Astrocyte (in vitro differentiated cells and primary cell): ENCODE measurements around the gene MS4A6E. TPM values are rescaled to one million over a fixed set of nuclear protein-coding genes. Genes with fewer than 3 reads are reported as not detected.

Source experiments
- DNase-seq: peaks from one replicate; pipeline ENCODE4 v3.0.0-alpha.2; 2010; ENCODE audit warnings: low read depth
- FAIRE-seq: peaks from 2 replicates; lab custom pipeline; 2011; peaks lifted over from hg19 to GRCh38; lab: Jason Lieb, UNC
- H2AFZ ChIP-seq: 2 replicates; pipeline ENCODE4 v1.6.0; 2012; ENCODE audit warnings: low read depth, low read length, inconsistent platforms
- H3K27ac ChIP-seq: 2 replicates; pipeline ENCODE4 v1.5.1; 2011; ENCODE audit warnings: low read depth, low read length, inconsistent platforms
- H3K27me3 ChIP-seq: 2 replicates; pipeline ENCODE4 v1.6.0; 2011; ENCODE audit warnings: low read length, inconsistent platforms; ENCODE audit not compliant: insufficient read depth
- H3K36me3 ChIP-seq: 2 replicates; pipeline ENCODE4 v1.5.1; 2011; ENCODE audit warnings: low read length, inconsistent platforms; ENCODE audit not compliant: insufficient read depth
- H3K4me1 ChIP-seq: 2 replicates; pipeline ENCODE4 v1.5.1; 2011; ENCODE audit warnings: low read length, inconsistent platforms; ENCODE audit not compliant: insufficient read depth
- H3K4me2 ChIP-seq: 2 replicates; pipeline ENCODE4 v1.6.0; 2012; ENCODE audit warnings: low read length, inconsistent platforms
- H3K4me3 ChIP-seq: 2 replicates; pipeline ENCODE4 v1.5.1; 2011; ENCODE audit warnings: low read depth, mild to moderate bottlenecking, low read length, inconsistent platforms; ENCODE audit not compliant: insufficient read depth
- H3K79me2 ChIP-seq: 2 replicates; pipeline ENCODE4 v1.6.0; 2012; ENCODE audit warnings: mild to moderate bottlenecking, low read length, inconsistent platforms; ENCODE audit not compliant: insufficient read depth
- H3K9ac ChIP-seq: 2 replicates; pipeline ENCODE4 v1.6.0; 2012; ENCODE audit warnings: mild to moderate bottlenecking, low read length, inconsistent platforms
- H3K9me3 ChIP-seq: 2 replicates; pipeline ENCODE4 v1.5.1; 2012; ENCODE audit warnings: low read depth, mild to moderate bottlenecking, low read length, inconsistent platforms; ENCODE audit not compliant: insufficient read depth
- H4K20me1 ChIP-seq: 2 replicates; pipeline ENCODE4 v1.6.0; 2012; ENCODE audit warnings: low read length, inconsistent platforms; ENCODE audit not compliant: insufficient read depth
- H3K27ac Mint-ChIP-seq: one replicate; pipeline ENCODE4 v1.8.0; 2021; ENCODE audit warnings: mild to moderate bottlenecking, mixed read lengths; ENCODE audit not compliant: unreplicated experiment
- H3K27me3 Mint-ChIP-seq: one replicate; pipeline ENCODE4 v1.8.0; 2021; ENCODE audit warnings: low read depth, mixed read lengths; ENCODE audit not compliant: unreplicated experiment
- H3K36me3 Mint-ChIP-seq: one replicate; pipeline ENCODE4 v1.8.0; 2021; ENCODE audit warnings: low read depth, mixed read lengths; ENCODE audit not compliant: unreplicated experiment
- H3K4me1 Mint-ChIP-seq: one replicate; pipeline ENCODE4 v1.8.0; 2021; ENCODE audit warnings: low read depth, mixed read lengths; ENCODE audit not compliant: unreplicated experiment
- H3K4me3 Mint-ChIP-seq: one replicate; pipeline ENCODE4 v1.8.0; 2021; ENCODE audit warnings: mild to moderate bottlenecking, moderate library complexity, mixed read lengths; ENCODE audit not compliant: unreplicated experiment
- H3K9me3 Mint-ChIP-seq: one replicate; pipeline ENCODE4 v1.8.0; 2021; ENCODE audit warnings: mild to moderate bottlenecking, mixed read lengths; ENCODE audit not compliant: unreplicated experiment
- EZH2 ChIP-seq: IDR thresholded peaks from 2 replicates; pipeline ENCODE4 v1.6.1; 2012; ENCODE audit warnings: mild to moderate bottlenecking, low read length, inconsistent platforms; ENCODE audit not compliant: insufficient read depth
- total RNA-seq: library from RNA; stranded (reverse); gene quantifications from 2 replicates; pipeline ENCODE4 v1.2.1, GENCODE V29; 2021
- TF ChIP-seq, protein P1 (sequence below): IDR thresholded peaks from 2 replicates; pipeline ENCODE4 v1.5.1; 2011; ENCODE audit warnings: low read depth, mild to moderate bottlenecking, inconsistent platforms, low read length, moderate library complexity; ENCODE audit not compliant: insufficient read depth

Gene MS4A6E
- total RNA-seq, 1 donor from 2014 or later = not detected

DNA sequence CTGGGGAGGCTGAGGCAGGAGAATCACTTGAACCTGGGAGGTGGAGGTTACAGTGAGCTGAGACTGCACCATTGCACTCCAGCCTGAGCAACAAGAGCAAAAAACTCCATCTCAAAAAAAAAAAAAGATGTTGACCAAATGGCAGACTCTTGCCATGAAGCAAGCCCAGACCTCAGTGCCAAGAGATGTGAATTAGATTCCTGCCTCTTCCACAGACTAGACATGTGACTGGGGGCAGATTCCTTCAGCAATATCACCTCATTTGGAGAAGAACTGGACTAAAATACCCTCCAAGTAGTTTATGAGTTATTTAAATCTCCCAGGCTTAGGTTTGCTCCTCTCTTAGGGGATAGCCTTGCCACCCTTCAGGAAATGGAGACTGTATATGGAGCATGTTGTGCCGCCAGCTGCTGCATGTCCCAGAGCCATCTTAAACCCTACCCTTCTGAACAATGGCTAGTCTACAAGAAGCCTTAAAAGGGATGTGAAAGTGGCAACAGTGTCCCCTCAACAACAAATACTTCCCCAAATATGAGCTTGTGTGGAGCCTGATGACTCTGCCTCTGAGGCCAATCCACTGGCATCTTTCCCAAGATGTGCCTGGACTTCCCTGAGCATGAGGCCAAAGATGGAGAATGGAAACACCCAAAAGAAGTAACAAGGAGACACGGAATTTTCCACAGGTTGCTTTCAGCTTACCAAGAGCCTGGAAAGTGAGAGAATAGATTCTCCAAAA is 50.5 kb downstream of the MS4A6E start:
- H3K36me3 ChIP-seq = no peaks in the 10 kb centered on the region

DNA sequence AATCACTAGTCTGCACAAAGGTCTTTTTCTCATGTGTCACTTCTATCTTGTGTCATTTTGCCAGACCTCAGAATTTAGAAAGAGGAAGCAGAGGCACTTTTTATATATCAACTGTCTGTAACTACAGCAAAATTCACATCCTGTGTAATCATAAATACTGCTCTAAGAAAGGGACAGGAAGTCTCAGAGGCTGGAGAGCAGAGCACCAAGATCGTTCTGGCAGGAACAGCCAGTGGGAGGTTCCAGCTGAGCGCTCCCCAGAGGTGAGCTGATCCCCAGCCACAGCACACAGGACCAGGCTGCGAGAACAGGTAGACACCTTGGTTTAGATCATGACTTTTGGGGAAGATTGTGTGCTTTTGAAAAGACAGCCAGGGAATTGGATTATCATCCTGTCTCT is 51.3 kb downstream of the MS4A6E start, which contains the start of gene MS4A7:
Gene MS4A7 (plus strand): TSS at position 179 of the 400 bp plus-strand sequence. CDS start 4,610 bp downstream, outside the sequence.
- Histone ChIP-seq H3K79me2 (no peaks in the 10 kb centered on the region), H3K4me3 (no peak within 1 kb of the TSS), H3K4me2 (no peak within 1 kb of the TSS), H3K4me1 (no peaks in the 10 kb centered on the region), H3K27ac (no peak within 1 kb of the TSS), H3K9me3 (no peaks in the 10 kb centered on the region), H4K20me1 (no peaks in the 10 kb centered on the region), H3K9ac (no peak within 1 kb of the TSS), H3K36me3 (no peaks in the 10 kb centered on the region), H2AFZ (no peak within 1 kb of the TSS), H3K27me3 (no peaks in the 10 kb centered on the region)
- Mint-ChIP-seq H3K36me3 (no peaks in the 10 kb centered on the region), H3K4me1 (peaks cover 2% of the 10 kb centered on the region), H3K27me3 (peaks cover 5% of the 10 kb centered on the region), H3K27ac (no peak within 1 kb of the TSS), H3K9me3 (no peaks in the 10 kb centered on the region), H3K4me3 (no peak within 1 kb of the TSS)
- no peak for TF ChIP-seq EZH2
- TF ChIP-seq, protein P1, sequence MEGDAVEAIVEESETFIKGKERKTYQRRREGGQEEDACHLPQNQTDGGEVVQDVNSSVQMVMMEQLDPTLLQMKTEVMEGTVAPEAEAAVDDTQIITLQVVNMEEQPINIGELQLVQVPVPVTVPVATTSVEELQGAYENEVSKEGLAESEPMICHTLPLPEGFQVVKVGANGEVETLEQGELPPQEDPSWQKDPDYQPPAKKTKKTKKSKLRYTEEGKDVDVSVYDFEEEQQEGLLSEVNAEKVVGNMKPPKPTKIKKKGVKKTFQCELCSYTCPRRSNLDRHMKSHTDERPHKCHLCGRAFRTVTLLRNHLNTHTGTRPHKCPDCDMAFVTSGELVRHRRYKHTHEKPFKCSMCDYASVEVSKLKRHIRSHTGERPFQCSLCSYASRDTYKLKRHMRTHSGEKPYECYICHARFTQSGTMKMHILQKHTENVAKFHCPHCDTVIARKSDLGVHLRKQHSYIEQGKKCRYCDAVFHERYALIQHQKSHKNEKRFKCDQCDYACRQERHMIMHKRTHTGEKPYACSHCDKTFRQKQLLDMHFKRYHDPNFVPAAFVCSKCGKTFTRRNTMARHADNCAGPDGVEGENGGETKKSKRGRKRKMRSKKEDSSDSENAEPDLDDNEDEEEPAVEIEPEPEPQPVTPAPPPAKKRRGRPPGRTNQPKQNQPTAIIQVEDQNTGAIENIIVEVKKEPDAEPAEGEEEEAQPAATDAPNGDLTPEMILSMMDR = no peak
- DNase-seq (no peak), FAIRE-seq (no peak)

More for the DNA sequence above, 50.5 kb downstream of the MS4A6E start:
- H3K4me1 Mint-ChIP-seq = peaks cover 2% of the 10 kb centered on the region
- Histone ChIP-seq H4K20me1 (no peaks in the 10 kb centered on the region), H2AFZ (no peak overlapping the region), H3K79me2 (no peaks in the 10 kb centered on the region), H3K27ac (no peak overlapping the region), H3K27me3 (no peaks in the 10 kb centered on the region), H3K4me3 (no peak overlapping the region), H3K9me3 (no peaks in the 10 kb centered on the region), H3K4me1 (no peaks in the 10 kb centered on the region), H3K9ac (no peak overlapping the region), H3K4me2 (no peak overlapping the region)
- no peak for TF ChIP-seq EZH2
- TF ChIP-seq, protein P1 = no peak
- no peaks in the 10 kb centered on the region for H3K36me3 Mint-ChIP-seq
- H3K4me3 Mint-ChIP-seq = no peak overlapping the region
- DNase-seq = no peak
- no peak for FAIRE-seq
- H3K9me3 Mint-ChIP-seq = peaks cover 3% of the 10 kb centered on the region
- H3K27me3 Mint-ChIP-seq = peaks cover 5% of the 10 kb centered on the region
- no peak overlapping the region for H3K27ac Mint-ChIP-seq

DNA sequence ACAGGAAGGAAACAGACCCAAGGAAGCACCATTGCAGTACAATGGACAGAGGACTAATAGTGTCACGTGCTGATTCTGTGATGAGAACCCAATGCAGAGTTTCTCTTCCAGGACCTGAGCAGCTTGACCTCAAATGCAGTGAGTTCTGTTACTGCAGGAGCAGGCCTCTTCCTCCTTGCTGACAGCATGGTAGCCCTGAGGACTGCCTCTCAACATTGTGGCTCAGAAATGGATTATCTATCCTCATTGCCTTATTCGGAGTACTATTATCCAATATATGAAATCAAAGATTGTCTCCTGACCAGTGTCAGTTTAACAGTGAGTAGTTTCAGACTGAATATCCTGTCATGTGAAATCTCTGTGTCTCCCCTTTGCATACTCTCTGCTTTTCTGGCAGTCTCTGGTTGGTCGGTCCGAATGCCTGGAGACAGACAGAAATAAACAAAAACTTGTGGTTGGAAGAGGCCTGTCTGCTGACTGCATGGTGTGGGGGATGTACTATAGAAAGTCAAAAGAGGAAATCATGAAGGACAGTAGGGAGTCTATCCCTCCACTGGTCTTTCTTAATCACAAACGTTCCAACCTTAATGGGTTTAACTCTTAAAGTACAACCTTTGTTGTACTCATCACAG is 62.3 kb downstream of the MS4A6E start:
- Mint-ChIP-seq H3K36me3 (no peaks in the 10 kb centered on the region), H3K4me3 (no peak overlapping the region), H3K27me3 (peaks cover 6% of the 10 kb centered on the region), H3K27ac (no peak overlapping the region), H3K4me1 (peaks cover 5% of the 10 kb centered on the region), H3K9me3 (no peaks in the 10 kb centered on the region)
- no peaks in the 10 kb centered on the region for H3K36me3 ChIP-seq
- no peaks in the 10 kb centered on the region for H3K27me3 ChIP-seq
- DNase-seq = no peak
- peaks cover 2% of the 10 kb centered on the region for H3K9me3 ChIP-seq
- TF ChIP-seq EZH2 = no peak
- H4K20me1 ChIP-seq = no peaks in the 10 kb centered on the region
- no peaks in the 10 kb centered on the region for H3K4me1 ChIP-seq
- no peak for FAIRE-seq
- no peak overlapping the region for H3K4me2 ChIP-seq
- H3K4me3 ChIP-seq = no peak overlapping the region
- no peak overlapping the region for H3K9ac ChIP-seq
- no peak overlapping the region for H2AFZ ChIP-seq
- no peak overlapping the region for H3K27ac ChIP-seq
- no peaks in the 10 kb centered on the region for H3K79me2 ChIP-seq
